Activated CD4-positive, alpha-beta memory T cell treated with anti-CD3 and anti-CD28 coated beads, Interleukin-2, amount 10 ng/mL, durations not matched to agents 7 days and 5 days (primary cell): Measurements from ENCODE around the gene RPUSD3. TPM values are rescaled to one million over a fixed set of nuclear protein-coding genes. Genes with fewer than 3 reads are reported as not detected.

Experiments
- CTCF ChIA-PET: fragments of 350-600 bp; sonication (Branson Sonifier 250); formaldehyde crosslinking; loops from one replicate; lab custom pipeline; 2021; ENCODE audit warnings: antibody characterized with exemption, inconsistent platforms; lab: Charles Lee
- POLR2A ChIA-PET: fragments of 350-600 bp; sonication (Branson Sonifier 250); formaldehyde crosslinking; loops from one replicate; lab custom pipeline; 2021; ENCODE audit warnings: antibody characterized with exemption; lab: Charles Lee
- DNase-seq: peaks from one replicate; pipeline ENCODE4 v3.0.0-alpha.2; 2020
- H3K27ac Mint-ChIP-seq: one replicate; pipeline ENCODE4 v1.8.0; 2021; ENCODE audit warnings: mild to moderate bottlenecking, mixed read lengths
- H3K27me3 Mint-ChIP-seq: one replicate; pipeline ENCODE4 v1.8.0; 2021; ENCODE audit warnings: mixed read lengths
- H3K36me3 Mint-ChIP-seq: one replicate; pipeline ENCODE4 v1.8.0; 2021; ENCODE audit warnings: low read depth, mixed read lengths
- H3K4me1 Mint-ChIP-seq: one replicate; pipeline ENCODE4 v1.8.0; 2021; ENCODE audit warnings: mixed read lengths
- H3K4me3 Mint-ChIP-seq: one replicate; pipeline ENCODE4 v1.8.0; 2021; ENCODE audit warnings: mild to moderate bottlenecking, mixed read lengths
- H3K9me3 Mint-ChIP-seq: one replicate; pipeline ENCODE4 v1.8.0; 2021; ENCODE audit warnings: mixed read lengths
- total RNA-seq, 2 experiments: library from RNA; stranded (reverse); gene quantifications; one replicate each; pipeline ENCODE4 v1.2.3, GENCODE V29; 2021

The RPUSD3 gene
- total RNA-seq, 2 experiments from 2014 or later: 51.5 to 53.6 TPM

- CTCF ChIA-PET: interaction anchor here (0.7 kb wide), 1 partner anchor 100 kb away, joined by 4 read pairs; no protein-coding TSS in a partner anchor
- POLR2A ChIA-PET: interaction anchor here (0.8 to 1.1 kb wide), 2 partner anchors 10 to 17 kb away, joined by 3 to 4 read pairs; no protein-coding TSS in a partner anchor
- no peaks in the 10 kb centered on the region for H3K27me3 Mint-ChIP-seq
- H3K4me1 Mint-ChIP-seq: peaks cover 3% of the 10 kb centered on the region
- DNase-seq: no peak
- H3K36me3 Mint-ChIP-seq: peaks cover 25% of the 10 kb centered on the region
- H3K4me3 Mint-ChIP-seq: no peak overlapping the region
- no peaks in the 10 kb centered on the region for H3K9me3 Mint-ChIP-seq
- H3K27ac Mint-ChIP-seq: no peak overlapping the region
These were observed 18.3 kb downstream of the RPUSD3 start for GRCh38 chr3:9825451-9826040.

GRCh38 chr3:9820946-9821345 is 22.9 kb downstream of the RPUSD3 start:
- H3K4me1 Mint-ChIP-seq: no peaks in the 10 kb centered on the region
- CTCF ChIA-PET: interaction anchor here (0.8 to 1.2 kb wide), 2 partner anchors 112 to 126 kb away, joined by 3 to 4 read pairs; no protein-coding TSS in a partner anchor
- no peak overlapping the region for H3K4me3 Mint-ChIP-seq
- peaks cover 10% of the 10 kb centered on the region for H3K36me3 Mint-ChIP-seq
- POLR2A ChIA-PET: no interaction called here
- H3K9me3 Mint-ChIP-seq: no peaks in the 10 kb centered on the region
- no peak overlapping the region for H3K27ac Mint-ChIP-seq
- DNase-seq: no peak
- no peaks in the 10 kb centered on the region for H3K27me3 Mint-ChIP-seq

GRCh38 chr3:9820543-9820942 is 23.3 kb downstream of the RPUSD3 start:
- H3K27ac Mint-ChIP-seq: no peak overlapping the region
- H3K4me3 Mint-ChIP-seq: no peak overlapping the region
- peaks cover 10% of the 10 kb centered on the region for H3K36me3 Mint-ChIP-seq
- no peaks in the 10 kb centered on the region for H3K9me3 Mint-ChIP-seq
- CTCF ChIA-PET: no interaction called here
- POLR2A ChIA-PET: no interaction called here
- H3K4me1 Mint-ChIP-seq: no peaks in the 10 kb centered on the region
- no peak for DNase-seq
- no peaks in the 10 kb centered on the region for H3K27me3 Mint-ChIP-seq

GRCh38 chr3:9818666-9819335 is 25.0 kb downstream of the RPUSD3 start:
- ChIA-PET POLR2A (interaction anchor here (2.0 kb wide), 1 partner anchor 14 kb away, joined by 5 read pairs; no protein-coding TSS in a partner anchor), CTCF (no interaction called here)
- Mint-ChIP-seq H3K9me3 (no peaks in the 10 kb centered on the region), H3K4me3 (no peak overlapping the region), H3K27me3 (no peaks in the 10 kb centered on the region), H3K36me3 (peaks cover 9% of the 10 kb centered on the region), H3K4me1 (no peaks in the 10 kb centered on the region), H3K27ac (no peak overlapping the region)
- DNase-seq: no peak

- Mint-ChIP-seq H3K36me3 (peaks cover 18% of the 10 kb centered on the region), H3K27ac (no peak overlapping the region), H3K4me1 (no peaks in the 10 kb centered on the region), H3K4me3 (no peak overlapping the region), H3K9me3 (no peaks in the 10 kb centered on the region), H3K27me3 (no peaks in the 10 kb centered on the region)
- POLR2A ChIA-PET: interaction anchor here (0.9 to 2.0 kb wide), 3 partner anchors 9 to 25 kb away, joined by 3 to 5 read pairs (median 3); partner anchors contain the start of gene ARPC4
- DNase-seq: no peak
- CTCF ChIA-PET: no interaction called here
These were observed 26.4 kb downstream of the RPUSD3 start for GRCh38 chr3:9817436-9817835.

GRCh38 chr3:9815986-9816385 is 27.8 kb downstream of the RPUSD3 start:
- DNase-seq: no peak
- H3K4me3 Mint-ChIP-seq: no peak overlapping the region
- ChIA-PET CTCF (no interaction called here), POLR2A (interaction anchor here (1.6 kb wide), 1 partner anchor 10 kb away, joined by 4 read pairs; no protein-coding TSS in a partner anchor)
- H3K4me1 Mint-ChIP-seq: peaks cover 8% of the 10 kb centered on the region
- H3K9me3 Mint-ChIP-seq: no peaks in the 10 kb centered on the region
- no peak overlapping the region for H3K27ac Mint-ChIP-seq
- H3K27me3 Mint-ChIP-seq: no peaks in the 10 kb centered on the region
- peaks cover 25% of the 10 kb centered on the region for H3K36me3 Mint-ChIP-seq

GRCh38 chr3:9812870-9813483 is 30.8 kb downstream of the RPUSD3 start:
- Mint-ChIP-seq H3K27me3 (no peaks in the 10 kb centered on the region), H3K36me3 (peaks cover 33% of the 10 kb centered on the region), H3K4me1 (peaks cover 34% of the 10 kb centered on the region), H3K4me3 (no peak overlapping the region), H3K9me3 (no peaks in the 10 kb centered on the region), H3K27ac (no peak overlapping the region)
- no peak for DNase-seq
- ChIA-PET POLR2A (interaction anchor here (1.1 to 1.8 kb wide), 7 partner anchors 9 to 174 kb away, joined by 3 to 4 read pairs (median 3); partner anchors contain the start of genes ARPC4, EMC3 and IL17RE), CTCF (no interaction called here)

- no peak for DNase-seq
- ChIA-PET POLR2A (interaction anchor here (0.6 kb wide), 1 partner anchor 355 kb away, joined by 3 read pairs; no protein-coding TSS in a partner anchor), CTCF (interaction anchor here (1.8 kb wide), 1 partner anchor 135 kb away, joined by 6 read pairs; no protein-coding TSS in a partner anchor)
- H3K36me3 Mint-ChIP-seq: peaks cover 49% of the 10 kb centered on the region
- peaks cover 51% of the 10 kb centered on the region for H3K4me1 Mint-ChIP-seq
- no peaks in the 10 kb centered on the region for H3K27me3 Mint-ChIP-seq
- H3K4me3 Mint-ChIP-seq: peak overlapping the region; percentile 86
- H3K27ac Mint-ChIP-seq: peak overlapping the region; percentile 4
- H3K9me3 Mint-ChIP-seq: no peaks in the 10 kb centered on the region
These were observed 33.0 kb downstream of the RPUSD3 start for GRCh38 chr3:9810846-9811245.

GRCh38 chr3:9810433-9810770 is 33.4 kb downstream of the RPUSD3 start:
- ChIA-PET POLR2A (interaction anchor here (0.6 to 9.4 kb wide), 4 partner anchors 9 to 355 kb away, joined by 3 to 137 read pairs (median 8); partner anchors contain the start of genes ARPC4, OGG1 and TADA3), CTCF (interaction anchor here (1.8 to 2.9 kb wide), 2 partner anchors 17 to 136 kb away, joined by 6 to 20 read pairs; partner anchors contain the start of genes ARPC4 and TADA3)
- DNase-seq: no peak

GRCh38 chr3:9809615-9810432 is 34.0 kb downstream of the RPUSD3 start, which contains the start of gene TTLL3:
TSS of gene TTLL3 (plus strand) at chr3:9810262. CDS start at chr3:9810662, 400 bp downstream.
- POLR2A ChIA-PET: interaction anchor here (0.8 to 9.4 kb wide), 12 partner anchors 8 to 415 kb away, joined by 3 to 137 read pairs (median 4); partner anchors contain the start of genes ARPC4, BRPF1, CAMK1 and CRELD1
- CTCF ChIA-PET: interaction anchor here (1.3 to 2.9 kb wide), 4 partner anchors 17 to 136 kb away, joined by 3 to 20 read pairs (median 6); partner anchors contain the start of genes ARPC4, CRELD1 and TADA3
- peak within 1 kb of the TSS; percentile 93 for H3K27ac Mint-ChIP-seq

More at GRCh38 chr3:9810433-9810770, 33.4 kb downstream of the RPUSD3 start:
- Mint-ChIP-seq H3K9me3 (no peaks in the 10 kb centered on the region), H3K36me3 (peaks cover 54% of the 10 kb centered on the region), H3K4me3 (peak overlapping the region; percentile 86), H3K4me1 (peaks cover 51% of the 10 kb centered on the region), H3K27ac (peak overlapping the region; percentile 4), H3K27me3 (no peaks in the 10 kb centered on the region)

GRCh38 chr3:9809239-9809614 is 34.6 kb downstream of the RPUSD3 start:
- Mint-ChIP-seq H3K36me3 (peaks cover 66% of the 10 kb centered on the region), H3K27me3 (no peaks in the 10 kb centered on the region), H3K9me3 (no peaks in the 10 kb centered on the region), H3K4me3 (peak overlapping the region; percentile 86), H3K4me1 (peaks cover 52% of the 10 kb centered on the region), H3K27ac (peak overlapping the region; percentile 93)
- ChIA-PET POLR2A (interaction anchor here (0.6 to 9.4 kb wide), 16 partner anchors 8 to 444 kb away, joined by 3 to 137 read pairs (median 4); partner anchors contain the start of genes ARPC4, BRPF1, CAMK1 and CRELD1), CTCF (interaction anchor here (0.5 to 2.9 kb wide), 9 partner anchors 16 to 137 kb away, joined by 3 to 20 read pairs (median 4); partner anchors contain the start of genes ARPC4, CRELD1 and TADA3)
- no peak for DNase-seq

More at GRCh38 chr3:9809615-9810432, 34.0 kb downstream of the RPUSD3 start, which contains the start of gene TTLL3:
- no peaks in the 10 kb centered on the region for H3K27me3 Mint-ChIP-seq
- H3K4me3 Mint-ChIP-seq: peak within 1 kb of the TSS; percentile 86
- H3K4me1 Mint-ChIP-seq: peaks cover 51% of the 10 kb centered on the region
- H3K36me3 Mint-ChIP-seq: peaks cover 60% of the 10 kb centered on the region
- DNase-seq: peak; percentile 54
- no peaks in the 10 kb centered on the region for H3K9me3 Mint-ChIP-seq
